ENCODE data around the gene UQCRQ.

The UQCRQ gene

DNA sequence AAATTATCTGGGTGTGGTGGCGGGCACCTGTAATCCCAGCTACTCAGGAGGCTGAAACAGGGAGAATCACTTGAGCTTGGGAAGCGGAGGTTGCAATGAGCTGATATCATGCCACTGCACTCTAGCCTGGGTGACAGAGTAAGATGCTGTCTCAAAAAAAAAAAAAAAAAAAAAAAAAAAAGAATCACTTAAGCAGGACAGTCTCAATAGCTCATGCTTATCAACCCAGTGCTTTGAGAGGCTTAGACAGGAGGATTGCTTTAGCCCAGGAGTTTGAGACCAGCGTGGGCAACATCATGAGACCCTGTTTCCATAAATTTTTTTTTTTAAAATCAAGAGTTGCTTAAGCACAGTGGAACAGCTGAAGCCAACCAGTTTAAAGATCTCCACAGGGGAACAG, 49.6 kb downstream of the UQCRQ start:
- DNase-seq (ENCODE audit: low read depth): no peak

Measured in CMK (cell line).